Measurements from ENCODE around the gene E2F3.

The E2F3 gene

GRCh38 chr6:20401205-20402091 lies at the start of gene E2F3:
E2F3 (plus strand) TSS chr6:20401879; CDS start chr6:20402233, 354 bp downstream.
- DNase-seq (ENCODE audit: low read depth in 2 of 2): peak; percentile 97 to 98

DNA sequence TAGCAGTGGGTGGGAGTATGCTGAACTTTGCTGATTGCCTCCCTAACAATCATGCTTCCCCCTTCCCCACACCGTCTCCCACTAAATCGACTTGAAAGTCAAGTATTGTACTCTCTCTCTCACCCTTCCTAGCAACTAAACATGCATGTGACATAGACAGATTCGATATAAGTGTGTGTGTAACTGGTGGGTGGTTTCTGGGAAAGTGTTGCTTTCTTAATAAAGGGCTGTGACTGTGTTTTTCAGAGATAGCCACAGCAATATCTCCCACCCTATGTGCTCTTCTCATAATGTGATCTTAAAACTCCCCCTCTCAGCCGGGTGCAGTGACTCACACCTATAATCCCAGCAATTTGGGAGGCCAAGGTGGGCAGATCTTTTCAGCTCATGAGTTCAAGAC lies 49.3 kb upstream of the E2F3 start:
- no peak for DNase-seq (ENCODE audit: low read depth in 2 of 2)

- no peak for DNase-seq (ENCODE audit: low read depth in 2 of 2)
These were observed 48.5 kb upstream of the E2F3 start for GRCh38 chr6:20353134-20353533.

- no peak for DNase-seq (ENCODE audit: low read depth in 2 of 2)
These were observed 47.3 kb upstream of the E2F3 start for GRCh38 chr6:20354366-20354765.

DNA sequence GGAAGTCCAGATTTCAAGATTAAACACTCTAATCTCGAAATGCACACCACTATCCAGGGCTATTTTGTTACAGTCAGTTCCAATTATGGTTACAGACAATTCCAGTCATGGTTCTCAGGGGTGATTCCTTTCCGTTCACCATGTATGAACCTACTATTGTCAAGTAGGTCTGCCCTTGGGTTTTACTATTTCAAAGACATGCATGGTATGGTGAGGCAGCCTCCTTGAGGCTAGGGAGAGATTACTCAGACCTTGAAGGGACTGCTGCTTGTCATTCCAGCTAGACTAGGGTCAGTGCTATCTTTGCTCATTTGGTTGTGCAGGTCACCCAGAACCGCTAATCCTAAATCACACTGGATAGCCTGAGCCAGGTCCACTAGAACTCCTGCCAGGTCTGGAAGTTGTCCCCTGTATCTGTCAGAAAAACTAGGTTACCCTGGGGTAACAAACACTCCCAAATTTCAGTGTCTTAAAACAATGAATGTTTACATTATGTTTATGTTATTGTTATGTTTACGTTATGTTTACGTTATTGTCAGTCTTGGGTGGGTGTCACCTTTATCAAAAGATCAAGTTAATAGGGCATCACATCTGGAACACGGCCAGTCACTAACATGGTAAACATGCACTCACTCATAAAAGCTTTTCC lies 41.1 kb upstream of the E2F3 start:
- DNase-seq (ENCODE audit: low read depth in 2 of 2): no peak

DNA sequence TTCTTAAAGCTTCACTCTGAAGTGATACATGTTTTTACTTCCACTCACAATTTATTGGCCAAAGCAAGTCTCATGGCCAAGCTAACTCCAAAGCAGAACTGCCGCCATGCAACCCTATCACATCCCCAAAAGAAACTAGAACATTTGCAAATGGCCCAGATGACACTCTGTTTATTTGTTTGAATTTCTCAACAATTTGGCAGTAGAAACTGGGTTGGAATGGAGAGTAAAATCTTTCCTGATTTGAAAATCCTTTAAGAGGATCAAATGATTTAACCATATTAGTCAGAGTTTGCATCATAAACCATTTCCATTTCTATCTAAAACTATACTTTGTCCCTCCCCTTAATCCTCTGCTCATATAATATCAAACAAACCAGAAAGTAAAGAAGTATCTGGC lies 39.1 kb upstream of the E2F3 start:
- DNase-seq (ENCODE audit: low read depth in 2 of 2): no peak

DNA sequence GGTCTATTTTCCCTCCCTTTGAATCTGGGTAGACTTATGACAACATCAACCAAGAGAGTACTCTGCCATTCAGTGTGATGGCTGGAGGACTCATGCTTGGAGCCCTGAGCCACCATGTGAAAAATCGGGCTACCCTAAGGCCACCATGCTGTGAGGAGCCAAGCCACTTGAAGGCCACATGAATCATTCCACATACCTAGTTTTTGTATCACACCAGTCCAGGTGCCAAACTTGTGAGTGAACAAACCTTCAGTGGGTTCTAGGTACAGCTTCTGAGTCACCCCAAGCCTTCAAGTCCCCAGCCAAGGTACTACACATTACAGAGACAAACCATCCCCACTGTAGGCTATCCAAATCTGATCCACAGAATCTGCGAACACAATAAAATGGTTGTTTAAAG lies 37.4 kb upstream of the E2F3 start:
- DNase-seq (ENCODE audit: low read depth in 2 of 2): no peak

DNA sequence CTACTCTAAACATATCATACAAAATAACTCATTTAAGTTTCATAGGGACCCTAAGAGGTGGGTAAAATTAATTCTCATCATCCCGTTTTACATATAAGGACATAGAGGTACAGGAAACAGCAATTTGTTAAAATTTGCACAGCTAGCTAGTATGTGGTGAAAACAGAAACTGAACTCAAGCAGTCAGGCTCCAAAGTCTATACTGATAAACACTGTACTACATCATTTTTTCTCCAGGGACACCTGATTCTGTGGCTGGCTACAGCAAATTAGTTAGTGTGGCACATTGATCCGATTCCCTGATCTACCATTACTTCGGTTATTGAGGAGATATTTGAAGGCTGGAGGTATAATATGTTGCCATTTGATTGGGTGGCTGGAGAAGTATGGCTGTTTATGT lies 36.2 kb upstream of the E2F3 start:
- no peak for DNase-seq (ENCODE audit: low read depth in 2 of 2)

GRCh38 chr6:20366082-20366830 lies 35.4 kb upstream of the E2F3 start:
- DNase-seq (ENCODE audit: low read depth in 2 of 2): no peak

- no peak for DNase-seq (ENCODE audit: low read depth in 2 of 2)
These were observed 33.8 kb upstream of the E2F3 start for GRCh38 chr6:20367743-20368485.

DNA sequence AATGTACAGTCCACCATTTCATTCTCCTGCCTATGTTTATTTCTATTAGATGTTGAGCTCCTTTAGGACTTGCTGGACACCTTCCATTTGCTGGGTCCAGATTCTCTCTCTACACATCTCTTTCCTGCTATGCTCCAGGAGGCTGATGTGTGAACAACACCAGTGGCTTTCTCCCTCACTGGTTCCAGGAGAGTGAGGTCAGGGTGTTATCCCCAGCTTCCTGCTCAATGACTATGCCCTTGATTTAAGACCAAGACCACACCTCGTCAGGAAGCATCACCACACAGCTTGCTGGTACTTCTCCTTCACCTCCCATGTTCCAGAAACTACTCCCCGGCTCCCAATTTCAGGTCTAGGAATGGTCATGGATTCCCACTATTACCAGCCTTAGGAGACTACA lies 31.3 kb upstream of the E2F3 start:
- no peak for DNase-seq (ENCODE audit: low read depth in 2 of 2)

- no peak for DNase-seq (ENCODE audit: low read depth in 2 of 2)
These were observed 30.9 kb upstream of the E2F3 start for GRCh38 chr6:20370801-20371200.

DNA sequence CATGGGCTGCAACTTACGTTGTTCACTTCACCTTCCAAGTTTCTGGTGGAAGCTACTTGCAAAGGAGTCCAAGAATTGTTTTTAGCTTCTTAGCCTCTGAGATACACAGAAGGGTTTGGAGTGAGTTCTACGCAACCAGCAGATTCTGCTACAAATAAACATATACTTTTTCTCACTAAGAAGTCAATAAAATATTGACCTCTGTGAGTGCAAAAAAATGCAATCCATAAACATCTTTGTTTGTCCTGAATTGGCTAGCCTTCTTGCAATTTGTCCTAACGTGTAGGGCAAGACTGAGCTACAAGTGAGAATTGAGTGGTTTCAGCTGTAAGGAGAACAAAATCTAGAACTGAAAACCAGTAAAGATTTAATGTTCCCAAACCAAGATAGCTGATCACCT lies 26.2 kb upstream of the E2F3 start:
- no peak for DNase-seq (ENCODE audit: low read depth in 2 of 2)

DNA sequence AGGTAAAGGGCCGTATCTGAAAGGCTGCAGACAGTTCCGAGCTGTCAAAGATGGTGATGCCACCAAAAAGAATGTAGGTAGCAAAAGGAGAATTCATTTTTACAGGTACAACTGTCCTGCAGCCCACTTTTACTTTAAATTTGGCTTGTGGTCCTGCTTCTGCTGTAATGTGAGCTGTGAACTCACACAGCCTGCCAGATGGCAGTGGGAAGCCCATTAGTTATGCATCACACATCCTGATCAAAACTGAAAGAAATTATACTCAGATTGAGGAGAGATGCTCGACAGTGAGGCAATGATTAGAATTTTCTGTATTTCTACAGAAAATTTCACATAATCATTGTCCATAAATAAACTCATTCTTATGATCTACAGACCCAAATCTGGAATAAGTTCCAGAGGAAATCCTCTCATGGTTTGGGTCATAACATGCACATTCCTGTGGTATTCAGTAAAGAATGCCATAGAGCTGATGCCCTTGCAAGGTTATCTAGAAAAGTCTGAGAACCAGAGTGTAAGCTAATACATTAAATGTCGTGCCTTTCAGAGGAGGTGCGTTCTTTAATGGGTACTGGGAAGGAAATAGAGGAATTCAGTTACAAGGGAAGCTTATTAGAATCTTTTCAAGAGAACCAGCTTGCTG lies 23.9 kb upstream of the E2F3 start:
- DNase-seq (ENCODE audit: low read depth in 2 of 2): no peak

GRCh38 chr6:20379231-20379630 lies 22.4 kb upstream of the E2F3 start:
- DNase-seq (ENCODE audit: low read depth in 2 of 2): no peak

- DNase-seq (ENCODE audit: low read depth in 2 of 2): no peak
These were observed 15.5 kb upstream of the E2F3 start for GRCh38 chr6:20386218-20386617.

- no peak for DNase-seq (ENCODE audit: low read depth in 2 of 2)
These were observed 12.6 kb upstream of the E2F3 start for GRCh38 chr6:20389066-20389465.

DNA sequence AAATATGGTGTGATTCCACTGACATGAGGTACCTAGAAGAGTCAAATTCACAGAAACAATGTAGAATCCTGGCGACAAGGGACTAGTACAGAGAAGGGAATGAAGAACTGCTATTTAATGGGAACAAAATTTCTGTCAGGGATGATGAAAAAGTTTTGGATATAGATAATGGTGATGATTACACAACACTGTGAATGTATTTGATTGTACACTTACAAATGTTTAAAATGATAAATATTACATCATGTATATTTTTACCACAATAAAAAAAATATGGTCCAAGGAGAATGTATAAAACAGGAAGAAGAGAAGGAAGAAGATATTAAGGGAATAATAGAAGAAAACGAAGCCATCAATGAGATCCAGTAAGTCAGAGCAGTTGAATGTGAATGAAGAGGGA lies 8.4 kb upstream of the E2F3 start:
- DNase-seq (ENCODE audit: low read depth in 2 of 2): no peak

GRCh38 chr6:20399518-20399917 lies 2.2 kb upstream of the E2F3 start:
- no peak for DNase-seq (ENCODE audit: low read depth in 2 of 2)

DNA sequence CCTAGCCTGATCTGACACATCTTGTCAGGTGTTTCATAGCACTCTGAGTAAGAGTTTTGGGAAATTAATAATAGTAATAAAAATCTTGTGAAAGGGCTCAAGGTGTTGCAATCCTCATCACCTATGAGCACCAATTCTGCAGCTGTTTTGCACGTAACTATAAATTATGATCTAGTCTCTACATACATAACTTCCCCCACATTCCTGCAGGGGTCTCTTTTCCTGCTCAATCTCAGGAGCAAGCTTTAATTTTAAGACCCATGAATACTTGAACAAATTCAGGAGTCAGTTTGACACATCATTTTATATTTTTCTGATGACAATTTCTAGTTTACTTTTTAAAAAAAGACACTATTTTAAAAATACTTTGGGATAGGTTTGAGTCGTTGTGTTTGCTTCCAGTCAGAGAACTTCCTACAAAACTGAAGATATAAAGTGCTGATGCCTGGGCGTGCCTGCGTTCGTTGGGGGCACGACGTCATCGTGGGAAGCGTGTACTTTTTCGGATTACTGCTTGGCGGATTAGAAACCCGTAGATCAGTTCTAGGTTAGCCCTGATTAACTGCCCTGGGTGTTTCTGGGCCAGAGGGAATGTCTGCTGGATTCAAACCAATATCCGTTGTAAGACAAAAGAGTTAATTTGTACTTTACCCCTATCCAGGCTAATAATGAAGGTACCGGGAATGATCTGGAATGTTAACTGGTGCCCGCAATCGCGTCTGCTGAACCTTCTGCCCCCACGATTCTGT lies 1.0 kb upstream of the E2F3 start:
- DNase-seq (ENCODE audit: low read depth in 2 of 2): peak; percentile 22 to 48

DNA sequence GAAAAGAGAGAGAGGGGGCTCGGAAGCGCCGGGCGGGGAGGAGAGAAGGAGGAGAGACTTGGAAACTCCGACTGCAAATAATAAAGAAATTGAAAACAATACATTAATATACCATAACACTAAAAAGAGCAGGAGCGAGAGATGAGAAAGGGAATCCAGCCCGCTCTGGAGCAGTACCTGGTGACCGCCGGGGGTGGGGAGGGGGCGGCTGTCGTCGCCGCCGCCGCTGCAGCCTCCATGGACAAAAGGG lies 338 bp downstream of the E2F3 start:
- DNase-seq (ENCODE audit: low read depth in 2 of 2): no peak
